IMR-90 (cell line): Measurements from ENCODE around the gene TSPAN19.

Experiments
- CEBPB ChIP-seq: IDR thresholded peaks from 2 replicates; pipeline ENCODE4 v1.6.1; 2012; ENCODE audit warnings: low read depth, low read length, improper control_type of control experiment
- CHD1 ChIP-seq: IDR thresholded peaks from 2 replicates; pipeline ENCODE4 v1.6.1; 2012; ENCODE audit warnings: low read depth, low read length, improper control_type of control experiment
- CTCF ChIP-seq: conservative IDR thresholded peaks from 2 replicates; pipeline ENCODE4 v1.5.1; 2012; ENCODE audit warnings: mild to moderate bottlenecking, low read depth, low read length, improper control_type of control experiment
- FOS ChIP-seq: fragments of 150-350 bp; IDR thresholded peaks from 2 replicates; pipeline ENCODE4 v1.6.1; 2016; ENCODE audit warnings: low read depth, low read length
- MAFK ChIP-seq: IDR thresholded peaks from 2 replicates; pipeline ENCODE4 v1.6.1; 2012; ENCODE audit warnings: low read depth, low read length, improper control_type of control experiment
- MAZ ChIP-seq: IDR thresholded peaks from 2 replicates; pipeline ENCODE4 v1.6.1; 2012; ENCODE audit warnings: low read depth, mild to moderate bottlenecking, low read length, improper control_type of control experiment, moderate library complexity, borderline replicate concordance
- MXI1 ChIP-seq: IDR thresholded peaks from 2 replicates; pipeline ENCODE4 v1.6.1; 2012; ENCODE audit warnings: low read depth, mild to moderate bottlenecking, low read length, moderate library complexity, borderline replicate concordance
- POLR2A ChIP-seq: IDR thresholded peaks from 2 replicates; pipeline ENCODE4 v1.6.1; 2012; ENCODE audit warnings: mild to moderate bottlenecking, low read depth, low read length
- RAD21 ChIP-seq: IDR thresholded peaks from 2 replicates; pipeline ENCODE4 v1.6.1; 2012; ENCODE audit warnings: low read length, improper control_type of control experiment
- RCOR1 ChIP-seq: IDR thresholded peaks from 2 replicates; pipeline ENCODE4 v1.6.1; 2012; ENCODE audit warnings: mild to moderate bottlenecking, low read length, improper control_type of control experiment; ENCODE audit not compliant: insufficient replicate concordance
- RFX5 ChIP-seq: IDR thresholded peaks from 2 replicates; pipeline ENCODE4 v1.8.0; 2012; ENCODE audit warnings: low read depth, mild to moderate bottlenecking, low read length, moderate library complexity
- SMC3 ChIP-seq: fragments of 150-350 bp; IDR thresholded peaks from 2 replicates; pipeline ENCODE4 v1.6.1; 2016; ENCODE audit warnings: low read depth, mild to moderate bottlenecking, antibody characterized with exemption, low read length, moderate library complexity
- USF2 ChIP-seq: fragments of 150-350 bp; IDR thresholded peaks from 2 replicates; pipeline ENCODE4 v1.6.1; 2017; ENCODE audit warnings: mild to moderate bottlenecking, antibody characterized with exemption, low read length, low read depth
- TF ChIP-seq, protein P1 (sequence below): fragments of 150-350 bp; IDR thresholded peaks from 2 replicates; pipeline ENCODE4 v1.6.1; 2016; ENCODE audit warnings: low read depth, mild to moderate bottlenecking, low read length, moderate library complexity, borderline replicate concordance

DNA sequence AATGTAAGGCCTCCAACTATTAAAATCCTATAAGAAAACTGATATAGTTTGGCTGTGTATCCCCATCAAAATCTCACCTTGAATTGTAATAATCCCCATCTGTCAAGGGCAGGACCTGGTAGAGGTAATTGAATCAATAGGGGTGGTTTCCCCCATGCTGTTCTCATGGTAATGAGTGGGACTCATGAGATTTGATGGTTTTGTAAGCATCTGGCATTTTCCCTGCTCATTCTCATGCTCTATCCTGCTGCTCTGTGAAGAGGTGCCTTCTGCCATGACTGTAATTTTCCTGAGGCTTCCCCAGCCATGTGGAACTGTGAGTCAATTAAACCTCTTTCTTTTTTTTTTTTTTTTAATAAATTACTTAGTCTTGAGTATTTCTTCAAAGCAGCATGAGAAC lies 31.9 kb downstream of the TSPAN19 start:
- no peak for TF ChIP-seq CTCF
- no peak for TF ChIP-seq MAFK
- TF ChIP-seq POLR2A = no peak
- no peak for TF ChIP-seq RFX5
- TF ChIP-seq RAD21 = no peak
- TF ChIP-seq CHD1 = no peak
- TF ChIP-seq USF2 = no peak
- TF ChIP-seq MXI1 = no peak
- TF ChIP-seq SMC3 = no peak
- TF ChIP-seq, protein P1, sequence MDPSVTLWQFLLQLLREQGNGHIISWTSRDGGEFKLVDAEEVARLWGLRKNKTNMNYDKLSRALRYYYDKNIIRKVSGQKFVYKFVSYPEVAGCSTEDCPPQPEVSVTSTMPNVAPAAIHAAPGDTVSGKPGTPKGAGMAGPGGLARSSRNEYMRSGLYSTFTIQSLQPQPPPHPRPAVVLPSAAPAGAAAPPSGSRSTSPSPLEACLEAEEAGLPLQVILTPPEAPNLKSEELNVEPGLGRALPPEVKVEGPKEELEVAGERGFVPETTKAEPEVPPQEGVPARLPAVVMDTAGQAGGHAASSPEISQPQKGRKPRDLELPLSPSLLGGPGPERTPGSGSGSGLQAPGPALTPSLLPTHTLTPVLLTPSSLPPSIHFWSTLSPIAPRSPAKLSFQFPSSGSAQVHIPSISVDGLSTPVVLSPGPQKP = no peak
- TF ChIP-seq RCOR1 = no peak
- TF ChIP-seq FOS = no peak
- no peak for TF ChIP-seq MAZ
- TF ChIP-seq CEBPB = no peak
